ENCODE measurements around the gene HOXA13.
A peak's percentile ranks its signal among the peaks of the same experiment; 100 is the strongest.

Gene HOXA13

DNA sequence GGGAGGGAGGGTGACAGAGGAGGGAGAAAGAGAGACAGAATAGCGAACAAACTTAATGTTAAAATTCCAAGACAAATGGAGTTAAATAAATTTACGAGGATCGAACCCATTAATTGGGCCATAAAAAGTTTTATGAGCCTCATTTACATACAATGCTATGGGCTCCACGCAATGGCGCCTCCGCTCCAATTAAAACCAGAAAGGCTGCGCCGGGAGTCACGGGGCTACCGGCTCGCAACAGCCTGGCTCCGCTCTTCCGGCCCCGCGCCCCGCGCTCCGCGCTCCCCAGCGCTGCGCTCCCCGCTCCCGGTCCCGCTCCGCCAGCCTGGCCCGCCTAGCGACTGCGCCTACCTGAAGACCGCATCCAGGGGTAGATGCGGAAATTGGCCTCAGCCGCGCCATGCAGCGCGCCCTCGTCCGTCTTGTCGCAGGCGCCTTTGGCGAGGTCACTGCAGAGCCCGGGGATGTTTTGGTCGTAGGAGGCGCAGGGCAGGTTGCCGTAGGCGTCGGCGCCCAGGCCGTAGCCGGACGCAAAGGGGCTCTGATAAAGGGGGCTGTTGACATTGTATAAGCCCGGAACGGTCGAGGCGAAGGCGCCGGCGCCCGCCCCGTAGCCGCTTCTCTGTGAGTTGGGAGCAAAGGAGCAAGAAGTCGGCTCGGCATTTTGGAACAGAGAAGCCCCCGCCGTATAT is 43.9 kb downstream of the HOXA13 start:
- TF ChIP-seq POLR2A (IDR thresholded peaks at IDR 0.05; ENCODE audit: low read depth, low read length) (no peak), POLR2AphosphoS5 (IDR thresholded peaks at IDR 0.05; ENCODE audit: low read depth, low read length) (no peak), TAF1 (IDR thresholded peaks at IDR 0.05; ENCODE audit: borderline replicate concordance, low read depth, low read length) (no peak)
- FAIRE-seq = no peak
- DNase-seq (ENCODE audit: insufficient read length) = no peak

DNA sequence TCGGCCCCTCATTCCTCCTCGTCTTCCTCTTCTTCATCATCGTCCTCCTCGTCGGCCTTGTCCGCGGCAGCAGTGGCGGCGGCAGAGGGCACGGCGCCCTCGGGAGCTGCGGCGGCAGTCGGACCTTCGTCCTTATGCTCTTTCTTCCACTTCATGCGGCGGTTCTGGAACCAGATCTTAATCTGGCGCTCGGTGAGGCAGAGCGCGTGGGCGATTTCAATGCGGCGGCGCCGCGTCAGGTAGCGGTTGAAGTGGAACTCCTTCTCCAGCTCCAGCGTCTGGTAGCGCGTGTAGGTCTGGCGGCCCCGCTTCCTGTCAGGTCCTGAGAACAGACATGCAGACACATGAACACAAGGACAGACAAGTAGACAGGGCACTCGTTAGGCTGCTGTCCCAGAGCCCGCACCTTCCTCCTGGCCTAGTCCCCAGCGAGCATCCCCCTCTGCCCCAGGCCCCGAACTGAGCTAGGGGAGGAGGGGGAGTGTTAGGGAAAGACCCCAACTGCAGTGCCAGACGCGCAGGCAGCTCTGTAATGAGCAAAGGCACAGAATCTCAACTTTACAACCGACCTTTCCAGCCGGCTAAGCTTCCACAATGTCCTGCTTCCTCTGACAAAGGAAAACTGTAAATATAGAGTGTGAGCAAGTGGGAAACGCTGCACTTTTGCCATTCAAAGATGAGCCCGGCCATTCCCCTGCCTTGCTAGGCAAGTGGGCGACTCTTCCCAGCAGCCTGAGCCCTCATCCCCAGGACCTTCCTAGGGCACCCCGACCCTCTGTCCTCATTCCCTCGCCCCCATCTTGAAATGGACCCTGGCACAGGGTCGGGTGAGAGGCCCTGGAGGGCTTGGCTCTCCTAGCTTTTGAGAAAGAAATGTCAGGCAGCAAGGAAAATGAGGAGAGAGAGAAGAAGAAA is 44.7 kb downstream of the HOXA13 start:
- no peak for FAIRE-seq
- no peak for DNase-seq (ENCODE audit: insufficient read length)
- no peak for TF ChIP-seq TAF1 (IDR thresholded peaks at IDR 0.05; ENCODE audit: borderline replicate concordance, low read depth, low read length)
- no peak for TF ChIP-seq POLR2AphosphoS5 (IDR thresholded peaks at IDR 0.05; ENCODE audit: low read depth, low read length)
- TF ChIP-seq POLR2A (IDR thresholded peaks at IDR 0.05; ENCODE audit: low read depth, low read length) = no peak

DNA sequence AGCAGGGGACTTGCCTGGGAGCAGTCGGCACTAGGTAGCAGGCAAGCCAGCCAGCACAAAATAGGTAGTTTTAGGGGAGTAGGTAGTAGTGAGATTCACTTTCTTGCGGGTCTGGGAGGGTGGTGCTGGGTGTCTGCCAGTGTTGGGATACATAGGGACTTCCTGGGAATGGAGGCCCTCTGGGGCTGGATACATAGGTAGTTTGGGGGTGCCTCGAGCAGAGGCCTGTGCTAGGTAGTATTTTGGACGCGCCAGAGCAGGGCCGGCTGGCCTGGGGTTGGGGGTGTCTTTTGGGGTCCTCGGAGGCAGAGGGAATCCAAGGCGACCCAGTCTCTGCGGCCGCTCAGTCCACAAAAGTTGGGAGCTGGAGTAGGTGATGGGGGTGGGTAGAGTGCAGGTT is 45.5 kb downstream of the HOXA13 start:
- DNase-seq (ENCODE audit: insufficient read length) (no peak), FAIRE-seq (no peak)
- no peak for TF ChIP-seq POLR2AphosphoS5 (IDR thresholded peaks at IDR 0.05; ENCODE audit: low read depth, low read length)
- no peak for TF ChIP-seq TAF1 (IDR thresholded peaks at IDR 0.05; ENCODE audit: borderline replicate concordance, low read depth, low read length)
- TF ChIP-seq POLR2A (IDR thresholded peaks at IDR 0.05; ENCODE audit: low read depth, low read length) = no peak

DNA sequence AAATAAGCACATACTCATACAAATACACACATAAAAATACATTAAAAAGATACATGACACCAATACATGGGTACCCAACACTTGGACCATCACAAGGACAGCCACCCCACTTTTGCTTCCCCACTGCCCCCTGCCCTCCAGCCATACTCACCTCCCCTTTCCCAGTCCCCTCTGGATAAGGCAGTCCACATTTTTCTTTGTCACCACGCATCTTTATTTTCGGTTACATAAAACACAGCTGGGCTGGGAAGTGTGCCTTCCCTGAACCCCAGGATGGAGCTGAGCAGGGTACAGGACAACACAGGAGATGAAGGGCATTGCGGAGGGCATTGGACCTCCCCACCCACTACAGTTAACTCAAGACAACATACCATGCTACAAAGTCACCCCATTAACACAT is 46.4 kb downstream of the HOXA13 start:
- DNase-seq (ENCODE audit: insufficient read length) (no peak), FAIRE-seq (no peak)
- TF ChIP-seq POLR2AphosphoS5 (IDR thresholded peaks at IDR 0.05; ENCODE audit: low read depth, low read length) (no peak), TAF1 (IDR thresholded peaks at IDR 0.05; ENCODE audit: borderline replicate concordance, low read depth, low read length) (no peak), POLR2A (IDR thresholded peaks at IDR 0.05; ENCODE audit: low read depth, low read length) (no peak)

DNA sequence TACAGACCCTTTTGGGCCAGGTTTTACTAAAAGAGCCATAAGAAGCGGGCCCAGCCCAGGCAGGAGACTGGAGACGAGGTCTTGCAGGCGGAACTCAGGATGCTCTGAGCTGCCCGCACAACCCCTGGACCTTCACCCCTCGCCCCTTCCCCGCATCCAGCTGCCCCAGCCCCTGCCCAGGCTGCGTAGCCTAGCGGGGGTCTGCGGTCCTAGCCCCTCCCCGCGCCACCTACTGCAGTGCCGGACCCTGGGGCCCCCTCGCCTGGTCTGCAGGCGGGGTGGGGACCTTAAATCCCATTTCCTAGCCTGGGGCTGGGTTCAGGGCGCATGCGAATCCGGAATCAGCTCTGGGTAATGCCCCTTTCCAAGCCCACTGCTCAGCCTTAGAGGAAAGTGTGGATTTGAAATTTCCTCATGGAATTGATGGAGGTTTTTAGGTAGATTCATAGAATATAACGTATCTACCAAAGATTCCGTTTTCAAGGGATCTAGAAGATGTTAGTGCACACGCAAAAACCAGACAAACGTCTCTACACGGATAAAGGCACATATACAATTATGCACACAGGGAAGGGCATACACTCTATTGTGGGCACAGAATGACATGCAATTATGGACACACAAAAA is 47.0 kb downstream of the HOXA13 start:
- DNase-seq (ENCODE audit: insufficient read length) (no peak), FAIRE-seq (no peak)
- no peak for TF ChIP-seq POLR2A (IDR thresholded peaks at IDR 0.05; ENCODE audit: low read depth, low read length)
- TF ChIP-seq POLR2AphosphoS5 (IDR thresholded peaks at IDR 0.05; ENCODE audit: low read depth, low read length) = no peak
- no peak for TF ChIP-seq TAF1 (IDR thresholded peaks at IDR 0.05; ENCODE audit: borderline replicate concordance, low read depth, low read length)

DNA sequence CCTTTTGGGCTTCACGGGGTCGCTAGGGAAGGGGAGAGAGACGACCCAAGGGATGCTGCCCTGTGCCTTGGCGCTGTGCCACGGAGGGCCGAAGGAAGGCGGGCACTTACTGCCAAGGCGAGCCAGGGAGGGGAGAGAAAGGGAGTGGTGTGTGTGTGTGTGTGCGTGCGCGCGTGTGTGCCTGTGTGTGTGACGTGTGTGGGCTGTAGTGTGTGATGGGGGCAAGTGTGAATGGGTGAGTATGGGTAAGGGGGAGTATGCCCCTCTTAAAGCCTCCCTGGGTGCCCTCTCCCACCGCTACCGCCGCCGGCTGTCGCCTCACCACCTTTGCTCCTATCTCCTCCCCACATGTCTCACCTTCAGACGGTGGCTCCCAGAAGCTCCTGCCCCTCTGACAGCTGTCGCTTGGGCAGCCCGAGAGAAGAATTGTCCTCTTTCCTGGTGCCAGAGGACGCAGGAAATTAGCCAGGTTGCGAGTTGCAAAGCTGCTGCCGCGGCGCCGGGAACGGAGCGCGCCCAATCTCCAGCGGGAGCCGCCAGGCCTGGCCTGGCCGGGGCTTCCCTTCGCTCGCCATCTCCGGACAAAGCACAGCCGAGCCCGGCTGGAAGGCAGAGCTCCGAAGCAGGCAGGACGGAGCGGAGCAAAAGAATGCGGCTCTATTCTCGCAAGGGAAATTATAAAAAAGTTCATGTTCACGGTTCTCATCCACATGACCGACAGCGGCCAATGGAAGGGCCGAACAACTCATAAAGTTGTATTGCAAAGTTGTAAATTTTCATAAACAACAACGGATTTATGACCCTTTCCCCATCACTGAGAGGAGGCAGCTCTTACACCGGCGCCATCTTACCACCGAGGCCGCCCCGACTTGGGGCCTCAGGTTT is 47.7 kb downstream of the HOXA13 start, which contains the start of gene HOXA3:
Gene HOXA3 (minus strand): TSS at position 653 of the 885 bp plus-strand sequence. CDS start 41,943 bp downstream, outside the sequence.
- no peak for FAIRE-seq

DNA sequence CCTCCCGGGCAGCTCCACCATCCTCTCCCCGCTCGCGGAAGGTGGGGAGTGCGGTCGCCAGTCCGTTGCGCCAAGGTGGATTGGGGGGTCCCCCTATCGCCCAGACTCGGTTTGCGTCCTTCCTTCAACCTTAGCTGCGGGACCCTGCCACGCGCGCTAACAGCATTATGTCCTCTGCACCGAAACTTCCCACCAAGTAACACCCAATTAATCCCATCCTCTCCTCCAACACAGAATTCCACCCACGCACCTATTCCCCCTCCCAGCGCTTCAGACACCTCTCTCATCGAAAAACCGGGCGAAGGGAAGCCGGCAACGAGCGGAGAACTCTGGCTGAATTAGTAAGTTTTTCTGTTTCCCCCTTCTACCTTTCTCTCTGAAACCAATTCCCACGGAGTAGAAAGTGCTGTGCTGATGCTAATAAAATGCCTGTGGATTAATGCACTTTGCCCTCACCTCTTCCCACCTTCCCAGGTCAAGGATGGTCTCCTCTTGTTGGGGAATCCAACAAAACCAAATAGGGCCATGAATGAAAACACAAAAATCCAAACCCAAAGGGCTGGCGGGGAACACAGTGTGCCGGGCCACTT is 48.5 kb downstream of the HOXA13 start:
- no peak for TF ChIP-seq POLR2AphosphoS5 (IDR thresholded peaks at IDR 0.05; ENCODE audit: low read depth, low read length)
- no peak for TF ChIP-seq POLR2A (IDR thresholded peaks at IDR 0.05; ENCODE audit: low read depth, low read length)
- no peak for TF ChIP-seq TAF1 (IDR thresholded peaks at IDR 0.05; ENCODE audit: borderline replicate concordance, low read depth, low read length)
- FAIRE-seq = no peak
- no peak for DNase-seq (ENCODE audit: insufficient read length)

More for the DNA sequence above, 47.7 kb downstream of the HOXA13 start, which contains the start of gene HOXA3:
- no peak for DNase-seq (ENCODE audit: insufficient read length)
- TF ChIP-seq TAF1 (IDR thresholded peaks at IDR 0.05; ENCODE audit: borderline replicate concordance, low read depth, low read length) (no peak), POLR2AphosphoS5 (IDR thresholded peaks at IDR 0.05; ENCODE audit: low read depth, low read length) (no peak), POLR2A (IDR thresholded peaks at IDR 0.05; ENCODE audit: low read depth, low read length) (no peak)

DNA sequence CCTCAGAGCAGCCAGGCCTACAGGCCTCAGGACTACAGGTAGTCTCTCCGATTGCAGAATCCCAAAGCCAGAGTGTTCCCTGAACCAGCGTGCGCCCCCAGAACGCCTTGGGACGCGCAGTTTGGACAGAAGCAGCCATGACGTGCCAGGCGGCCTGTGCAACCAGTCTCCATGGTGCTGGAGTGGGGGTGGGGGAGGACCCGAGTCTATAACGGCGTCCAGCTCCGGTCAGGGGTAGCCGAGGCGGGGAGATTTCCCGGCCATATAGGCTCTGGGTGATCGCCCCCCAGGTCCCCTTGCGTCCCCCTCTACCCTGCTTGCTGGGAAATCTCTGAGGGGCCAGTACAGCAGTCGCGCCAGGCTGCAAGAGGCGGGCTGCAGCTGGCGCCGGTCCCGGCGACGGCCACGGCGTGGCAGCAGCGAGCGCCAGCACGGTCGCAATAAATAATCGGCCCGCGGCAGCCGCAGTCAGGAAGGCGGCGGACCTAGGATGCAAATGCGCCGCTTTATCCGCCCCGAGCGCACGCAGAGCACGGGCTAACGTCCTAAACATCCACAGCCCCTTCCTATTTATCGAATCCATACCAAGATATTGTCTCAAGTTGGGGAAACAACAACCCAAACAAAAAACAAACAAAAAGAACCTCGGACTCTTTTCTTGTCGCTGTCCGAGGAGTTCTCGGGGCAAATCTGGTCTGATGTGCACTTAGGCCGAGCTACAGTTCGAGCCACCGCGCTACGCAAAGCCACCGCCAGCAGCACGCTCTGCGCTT is 49.1 kb downstream of the HOXA13 start:
- FAIRE-seq (peak; percentile 60), DNase-seq (ENCODE audit: insufficient read length) (peak; percentile 82)
- TF ChIP-seq POLR2A (IDR thresholded peaks at IDR 0.05; ENCODE audit: low read depth, low read length) = no peak
- TF ChIP-seq TAF1 (IDR thresholded peaks at IDR 0.05; ENCODE audit: borderline replicate concordance, low read depth, low read length) = no peak
- TF ChIP-seq POLR2AphosphoS5 (IDR thresholded peaks at IDR 0.05; ENCODE audit: low read depth, low read length) = no peak

DNA sequence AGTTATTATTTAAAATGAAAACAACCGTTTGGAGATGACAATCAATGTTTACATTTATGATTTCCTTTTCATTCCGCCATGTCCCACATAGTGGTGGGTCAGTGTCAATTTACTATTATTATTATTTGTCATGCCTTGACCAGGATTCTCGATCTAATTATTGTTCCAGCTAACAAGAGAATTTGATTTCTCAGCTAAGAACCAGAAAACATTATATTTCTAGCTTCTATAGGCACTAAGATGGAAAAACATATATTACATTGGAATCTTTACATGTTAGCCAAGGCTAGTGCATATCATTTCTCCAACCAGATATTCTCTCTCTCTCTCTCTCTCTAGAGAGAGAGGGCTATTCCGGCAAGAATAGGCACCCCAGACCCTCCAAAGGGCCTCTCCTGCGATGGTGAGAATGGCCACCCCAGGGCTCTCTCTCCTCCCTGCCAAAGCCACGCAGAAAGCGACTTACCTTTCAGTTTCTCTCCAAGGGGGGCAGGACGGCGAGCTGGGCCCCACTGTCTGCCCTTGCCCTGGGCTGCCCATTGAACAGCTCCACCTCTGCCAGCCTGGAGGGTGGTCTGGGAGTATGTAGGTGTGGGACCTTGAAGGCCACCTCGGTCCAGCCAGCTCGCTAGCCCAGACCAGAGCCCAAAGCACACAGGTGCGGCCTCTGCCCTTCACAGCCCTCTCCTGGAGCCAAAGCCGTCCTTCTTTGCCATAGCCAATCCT is 49.9 kb downstream of the HOXA13 start:
- no peak for DNase-seq (ENCODE audit: insufficient read length)
- FAIRE-seq = no peak
- no peak for TF ChIP-seq POLR2AphosphoS5 (IDR thresholded peaks at IDR 0.05; ENCODE audit: low read depth, low read length)
- TF ChIP-seq POLR2A (IDR thresholded peaks at IDR 0.05; ENCODE audit: low read depth, low read length) = no peak
- TF ChIP-seq TAF1 (IDR thresholded peaks at IDR 0.05; ENCODE audit: borderline replicate concordance, low read depth, low read length) = no peak
